ENCODE data around the gene ADAM12.

ADAM12 gene

GRCh38 chr10:126278851-126279250 lies 109.4 kb downstream of the ADAM12 start:
- no peak overlapping the region for H3K4me3 ChIP-seq (ENCODE audit: control insufficient read depth, low read depth, low read length)
- TF ChIP-seq, protein P1, sequence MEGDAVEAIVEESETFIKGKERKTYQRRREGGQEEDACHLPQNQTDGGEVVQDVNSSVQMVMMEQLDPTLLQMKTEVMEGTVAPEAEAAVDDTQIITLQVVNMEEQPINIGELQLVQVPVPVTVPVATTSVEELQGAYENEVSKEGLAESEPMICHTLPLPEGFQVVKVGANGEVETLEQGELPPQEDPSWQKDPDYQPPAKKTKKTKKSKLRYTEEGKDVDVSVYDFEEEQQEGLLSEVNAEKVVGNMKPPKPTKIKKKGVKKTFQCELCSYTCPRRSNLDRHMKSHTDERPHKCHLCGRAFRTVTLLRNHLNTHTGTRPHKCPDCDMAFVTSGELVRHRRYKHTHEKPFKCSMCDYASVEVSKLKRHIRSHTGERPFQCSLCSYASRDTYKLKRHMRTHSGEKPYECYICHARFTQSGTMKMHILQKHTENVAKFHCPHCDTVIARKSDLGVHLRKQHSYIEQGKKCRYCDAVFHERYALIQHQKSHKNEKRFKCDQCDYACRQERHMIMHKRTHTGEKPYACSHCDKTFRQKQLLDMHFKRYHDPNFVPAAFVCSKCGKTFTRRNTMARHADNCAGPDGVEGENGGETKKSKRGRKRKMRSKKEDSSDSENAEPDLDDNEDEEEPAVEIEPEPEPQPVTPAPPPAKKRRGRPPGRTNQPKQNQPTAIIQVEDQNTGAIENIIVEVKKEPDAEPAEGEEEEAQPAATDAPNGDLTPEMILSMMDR (IDR thresholded peaks at IDR 0.05; ENCODE audit: control insufficient read depth, insufficient read depth, low read depth, low read length, missing control alignments): no peak
- no peak for DNase-seq (ENCODE audit: low read depth)

DNA sequence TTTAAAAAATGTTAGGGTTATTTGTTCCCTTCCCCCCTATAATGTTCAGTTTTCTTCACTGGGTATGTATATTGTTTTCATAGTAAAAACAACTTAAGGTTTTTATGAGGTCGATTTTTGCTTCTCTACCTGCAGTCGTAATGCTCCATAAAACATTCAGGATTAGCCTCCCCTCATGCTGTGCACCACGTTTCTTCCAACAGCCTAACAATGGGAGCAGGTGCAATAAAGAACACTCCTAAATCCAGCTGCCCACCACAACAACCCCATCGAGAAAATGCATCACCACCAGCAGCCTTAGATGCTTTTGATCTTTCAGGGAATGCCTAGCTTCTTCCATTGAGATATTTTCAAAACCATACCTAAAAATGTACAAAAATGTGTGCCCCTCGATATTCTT lies 111.1 kb downstream of the ADAM12 start:
- TF ChIP-seq, protein P1 (IDR thresholded peaks at IDR 0.05; ENCODE audit: control insufficient read depth, insufficient read depth, low read depth, low read length, missing control alignments): no peak
- H3K4me3 ChIP-seq (ENCODE audit: control insufficient read depth, low read depth, low read length): no peak overlapping the region
- no peak for DNase-seq (ENCODE audit: low read depth)

GRCh38 chr10:126272526-126272925 lies 115.8 kb downstream of the ADAM12 start:
- DNase-seq (ENCODE audit: low read depth): no peak
- no peak overlapping the region for H3K4me3 ChIP-seq (ENCODE audit: control insufficient read depth, low read depth, low read length)
- TF ChIP-seq, protein P1 (IDR thresholded peaks at IDR 0.05; ENCODE audit: control insufficient read depth, insufficient read depth, low read depth, low read length, missing control alignments): no peak

GRCh38 chr10:126270111-126270510 lies 118.2 kb downstream of the ADAM12 start:
- peak; percentile 68 for DNase-seq (ENCODE audit: low read depth)
- TF ChIP-seq, protein P1 (IDR thresholded peaks at IDR 0.05; ENCODE audit: control insufficient read depth, insufficient read depth, low read depth, low read length, missing control alignments): no peak

DNA sequence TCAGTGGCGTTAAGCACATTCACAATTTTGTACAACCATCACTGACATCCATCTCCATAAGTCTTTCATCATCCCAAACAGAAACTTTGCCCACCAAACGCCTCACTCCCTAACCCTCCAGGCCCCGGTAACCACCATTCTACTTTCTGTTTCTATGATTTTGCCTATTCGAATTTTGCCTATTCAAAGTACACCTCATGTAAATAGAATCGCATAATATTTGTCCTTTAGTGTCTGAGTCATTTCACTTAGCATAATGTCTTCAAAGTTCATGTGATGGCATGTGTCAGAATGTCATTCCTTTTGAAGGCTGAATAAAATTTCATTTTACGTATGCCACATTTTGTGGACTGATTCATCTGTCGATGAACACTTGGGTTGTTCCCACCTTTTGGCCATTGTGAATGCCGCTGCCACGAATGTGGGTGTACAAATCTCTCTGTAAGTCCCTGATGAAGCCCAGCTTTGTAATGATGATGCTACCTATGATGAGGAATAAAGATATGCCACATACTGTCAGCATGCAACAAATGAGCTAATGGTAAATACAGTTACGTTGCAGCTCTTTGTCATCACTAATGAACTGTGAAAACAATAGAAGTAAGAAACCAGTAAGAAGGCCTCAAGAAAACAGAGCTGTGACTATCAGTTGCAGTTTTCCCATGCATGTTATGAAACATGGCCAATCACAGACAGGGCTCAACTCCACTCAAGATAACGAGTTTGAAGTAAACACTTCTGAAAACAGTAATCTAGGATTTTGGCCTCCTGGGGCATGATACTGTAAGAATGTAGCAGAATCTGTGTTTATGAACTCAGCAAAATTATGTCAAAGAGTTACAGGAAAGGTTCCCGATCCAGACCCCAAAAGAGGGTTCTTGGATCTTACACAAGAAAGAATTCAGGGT lies 120.0 kb downstream of the ADAM12 start:
- TF ChIP-seq, protein P1 (IDR thresholded peaks at IDR 0.05; ENCODE audit: control insufficient read depth, insufficient read depth, low read depth, low read length, missing control alignments): no peak
- H3K4me3 ChIP-seq (ENCODE audit: control insufficient read depth, low read depth, low read length): no peak overlapping the region
- no peak for DNase-seq (ENCODE audit: low read depth)

More at GRCh38 chr10:126270111-126270510, 118.2 kb downstream of the ADAM12 start:
- H3K4me3 ChIP-seq (ENCODE audit: control insufficient read depth, low read depth, low read length): no peak overlapping the region

DNA sequence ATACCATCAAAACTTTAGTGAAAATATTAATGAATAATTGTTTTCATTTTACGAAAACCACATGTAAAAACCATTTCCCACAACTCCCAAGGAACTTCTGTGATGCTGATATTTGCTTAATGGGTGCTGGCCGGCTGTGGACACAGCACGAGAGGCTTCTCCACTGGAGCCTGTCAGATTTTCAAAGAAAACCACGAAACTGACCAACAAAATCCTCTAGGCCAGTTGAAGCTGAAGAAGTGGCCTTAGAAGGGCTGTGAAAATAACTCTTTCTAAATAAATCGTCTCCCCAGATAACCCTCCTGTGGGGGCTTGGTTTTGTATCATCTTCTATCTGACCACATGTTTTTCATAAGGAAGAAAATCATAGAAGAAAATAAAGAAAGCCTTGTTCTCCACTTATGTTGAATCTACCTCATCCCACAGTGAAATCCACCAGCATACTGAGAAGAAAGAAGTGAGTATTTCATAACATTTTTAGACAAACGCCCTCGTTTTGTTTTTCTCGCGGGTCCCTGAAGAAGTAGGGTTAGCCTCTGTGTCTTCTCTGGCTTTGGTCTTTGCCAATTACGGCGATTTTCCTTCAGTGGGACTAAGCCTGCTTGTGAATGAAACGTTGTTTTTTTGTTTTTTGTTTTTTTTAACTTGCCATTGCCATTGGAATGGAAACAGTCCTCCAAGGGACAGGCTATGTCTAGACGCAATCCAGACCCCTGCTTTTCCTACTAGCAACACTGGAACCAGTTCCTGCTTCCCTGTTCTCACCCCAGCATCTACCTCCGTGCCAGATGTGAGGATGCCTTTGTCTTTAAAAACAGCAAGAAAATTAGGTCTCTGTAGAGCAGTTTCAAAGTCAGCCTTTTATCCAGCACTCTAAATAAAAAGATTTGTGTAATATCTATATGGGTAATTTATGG lies 123.9 kb downstream of the ADAM12 start:
- no peak overlapping the region for H3K4me3 ChIP-seq (ENCODE audit: control insufficient read depth, low read depth, low read length)
- DNase-seq (ENCODE audit: low read depth): no peak
- TF ChIP-seq, protein P1 (IDR thresholded peaks at IDR 0.05; ENCODE audit: control insufficient read depth, insufficient read depth, low read depth, low read length, missing control alignments): no peak
